Endothelial cell of umbilical vein (primary cell): Measurements from ENCODE around the gene SMIM17. TPM values are rescaled to one million over a fixed set of nuclear protein-coding genes. Genes with fewer than 3 reads are reported as not detected.

Source experiments
- BruUV-seq: library from RNA; stranded (reverse); fragments of 400-500 nt; replicated peaks from 2 replicates; lab custom pipeline; 2021; lab: Mats Ljungman, UMichigan
- CTCF ChIA-PET: fragments of 300-600, 350-600 bp; sonication (Branson Sonifier 250); formaldehyde crosslinking; loops from one replicate; lab custom pipeline; 2021; ENCODE audit warnings: antibody characterized with exemption, inconsistent platforms; lab: Charles Lee
- POLR2A ChIA-PET: fragments of 300-600, 350-600 bp; sonication (Branson Sonifier 250); formaldehyde crosslinking; loops from one replicate; lab custom pipeline; 2021; ENCODE audit warnings: antibody characterized with exemption, inconsistent platforms; lab: Charles Lee
- DNase-seq: peaks from one replicate; pipeline ENCODE4 v3.0.0-alpha.2; 2011; ENCODE audit warnings: low read depth, low spot score
- FAIRE-seq: peaks from 2 replicates; lab custom pipeline; 2011; peaks lifted over from hg19 to GRCh38; lab: Jason Lieb, UNC
- H2AFZ ChIP-seq: 2 replicates; pipeline ENCODE4 v1.6.0; 2012; ENCODE audit warnings: low read depth, low read length, control low read depth, inconsistent platforms
- H3K27ac ChIP-seq: 2 replicates; pipeline ENCODE4 v1.5.1; 2011; ENCODE audit warnings: low read depth, mild to moderate bottlenecking, control low read depth, low read length, moderate library complexity; ENCODE audit not compliant: insufficient read depth
- H3K27me3 ChIP-seq, 2 experiments: 2 replicates each; pipeline versions ENCODE4 v1.6.0 to v1.6.1; 2011; ENCODE audit warnings: low read length in 2 of 2, mixed read lengths in 1 of 2; ENCODE audit not compliant: control insufficient read depth in 2 of 2, insufficient read depth in 2 of 2
- H3K36me3 ChIP-seq, 2 experiments: 2 replicates in 1 of 2; 3 replicates in 1 of 2; pipeline ENCODE4 v1.5.1; 2011; ENCODE audit warnings: low read length in 2 of 2, mild to moderate bottlenecking in 1 of 2, moderate library complexity in 1 of 2; ENCODE audit not compliant: control insufficient read depth in 2 of 2, insufficient read depth in 2 of 2; ENCODE audit errors: extremely low read depth in 1 of 2
- H3K4me1 ChIP-seq: 3 replicates; pipeline ENCODE4 v1.5.1; 2011; ENCODE audit warnings: mild to moderate bottlenecking, low read length; ENCODE audit not compliant: control insufficient read depth, insufficient read depth; ENCODE audit errors: extremely low read depth
- H3K4me2 ChIP-seq: 2 replicates; pipeline ENCODE4 v1.6.1; 2011; ENCODE audit warnings: low read length, control low read depth, mixed read lengths; ENCODE audit not compliant: insufficient read depth
- H3K4me3 ChIP-seq, 3 experiments: fragments of 200-600 bp in 1 of 3; sonication (generic), shearing (Covaris generic) in 1 of 3; replicated peaks in 1 of 3; 2 replicates each; pipeline ENCODE4 v1.5.1; 2011 to 2016; ENCODE audit warnings: control low read depth in 3 of 3, low read length in 3 of 3, mild to moderate bottlenecking in 2 of 3, inconsistent platforms in 1 of 3, low read depth in 1 of 3, moderate library complexity in 1 of 3; ENCODE audit not compliant: insufficient read depth in 1 of 3
- H3K79me2 ChIP-seq: 2 replicates; pipeline ENCODE4 v1.6.0; 2012; ENCODE audit warnings: low read length, inconsistent platforms; ENCODE audit not compliant: control insufficient read depth, insufficient read depth
- H3K9ac ChIP-seq: replicated peaks from 2 replicates; pipeline ENCODE3; 2011; ENCODE audit warnings: low read length, control low read depth; ENCODE audit not compliant: insufficient read depth; ENCODE audit errors: extremely low read depth
- H3K9me1 ChIP-seq: replicated peaks from 3 replicates; pipeline ENCODE4 v1.6.0; 2011; ENCODE audit warnings: mild to moderate bottlenecking, low read length; ENCODE audit not compliant: control insufficient read depth, insufficient read depth; ENCODE audit errors: extremely low read depth
- H3K9me3 ChIP-seq: replicated peaks from 2 replicates; pipeline ENCODE4 v1.5.1; 2012; ENCODE audit warnings: low read length, inconsistent platforms; ENCODE audit not compliant: control insufficient read depth, insufficient read depth
- H4K20me1 ChIP-seq: replicated peaks from 2 replicates; pipeline ENCODE3; 2011; ENCODE audit warnings: mild to moderate bottlenecking, low read length; ENCODE audit not compliant: control insufficient read depth, insufficient read depth; ENCODE audit errors: extremely low read depth
- CTCF ChIP-seq, 2 donors: IDR thresholded peaks; 1 replicate in 1 of 2; 2 replicates in 1 of 2; pipeline ENCODE4 v1.5.1; 2011; ENCODE audit warnings: low read length in 2 of 2, mild to moderate bottlenecking in 2 of 2, moderate library complexity in 2 of 2, control low read depth in 1 of 2, inconsistent platforms in 1 of 2, low read depth in 1 of 2; ENCODE audit not compliant: insufficient read depth in 1 of 2; ENCODE audit errors: extremely low read depth in 1 of 2
- EZH2 ChIP-seq: IDR thresholded peaks from 2 replicates; pipeline ENCODE4 v1.6.1; 2012; ENCODE audit warnings: borderline replicate concordance, low read depth, mild to moderate bottlenecking, moderate library complexity, low read length, inconsistent platforms; ENCODE audit not compliant: severe bottlenecking
- FOS ChIP-seq: IDR thresholded peaks from 2 replicates; pipeline ENCODE4 v1.6.1; 2011; ENCODE audit warnings: mild to moderate bottlenecking, low read length, moderate library complexity, borderline replicate concordance; ENCODE audit not compliant: insufficient read depth
- GATA2 ChIP-seq: IDR thresholded peaks from 2 replicates; pipeline ENCODE4 v1.7.0; 2011; ENCODE audit warnings: low read depth, mild to moderate bottlenecking, moderate library complexity, mixed read lengths, low read length; ENCODE audit not compliant: insufficient read length, insufficient read depth
- JUN ChIP-seq: IDR thresholded peaks from 2 replicates; pipeline ENCODE4 v1.6.1; 2011; ENCODE audit warnings: borderline replicate concordance, low read depth; ENCODE audit not compliant: insufficient read length, insufficient read depth
- MAX ChIP-seq: IDR thresholded peaks from 2 replicates; pipeline ENCODE4 v1.6.1; 2011; ENCODE audit not compliant: insufficient read depth, insufficient read length
- MYC ChIP-seq: IDR thresholded peaks from one replicate; pipeline ENCODE4 v1.6.1; 2011; ENCODE audit warnings: mild to moderate bottlenecking, low read depth, low read length
- POLR2A ChIP-seq: IDR thresholded peaks from 2 replicates; pipeline ENCODE4 v1.6.1; 2012; ENCODE audit warnings: low read depth, mild to moderate bottlenecking, control low read depth, low read length
- POLR2AphosphoS5 ChIP-seq: IDR thresholded peaks from 2 replicates; pipeline ENCODE4 v1.6.1; 2012; ENCODE audit warnings: low read depth, mild to moderate bottlenecking, control low read depth, low read length, moderate library complexity; ENCODE audit not compliant: insufficient read depth
- dilution Hi-C: fragments of 300-500 bp; cut with MboI; formaldehyde crosslinking; loops from one replicate; pipeline ENCODE4 v1.15.0; 2019; ENCODE audit warnings: low sequenced_read_pairs; ENCODE audit not compliant: extremely low pct_ligation_motif_present
- intact Hi-C: fragments of 100-400 bp; cut with micrococcal nuclease; formaldehyde crosslinking; loops from one replicate; pipeline ENCODE4 v1.10.0; 2022
- polyA plus RNA-seq, 4 experiments: library from polyadenylated mRNA; depleted of rRNA in 3 of 4; stranded (reverse) in 3 of 4; unstranded in 1 of 4; fragments of >200 nt; gene quantifications; 2 replicates each; pipeline versions ENCODE4 v1.2.1 to v1.2.3, GENCODE V29; 2011 to 2012; ENCODE audit warnings: missing spikeins in 1 of 4
- total RNA-seq: library from RNA; stranded (reverse); gene quantifications from 2 replicates; pipeline ENCODE4 v1.2.3, GENCODE V29; 2021

Gene SMIM17
- total and polyA plus RNA-seq, 2 donors (not counting 3 experiments of a cell fraction or from before 2014, with no cell fraction given): 0.10 to 1.4 TPM

GRCh38 chr19:56663931-56664500, 21.1 kb downstream of the SMIM17 start:
- no peaks in the 10 kb centered on the region for H4K20me1 ChIP-seq
- H3K27me3 ChIP-seq: no peaks in the 10 kb centered on the region
- H3K27ac ChIP-seq: no peak overlapping the region
- no peaks in the 10 kb centered on the region for H3K4me1 ChIP-seq
- FAIRE-seq (no peak), DNase-seq (no peak)
- no peak overlapping the region for H2AFZ ChIP-seq
- ChIA-PET CTCF (no interaction called here), POLR2A (no interaction called here)
- peaks cover 10% of the 10 kb centered on the region for H3K9me3 ChIP-seq
- no peaks in the 10 kb centered on the region for H3K9me1 ChIP-seq
- H3K4me2 ChIP-seq: no peak overlapping the region
- H3K4me3 ChIP-seq: no peak overlapping the region
- H3K36me3 ChIP-seq: no peaks in the 10 kb centered on the region
- dilution Hi-C loops (no loop called here), intact Hi-C loops (no loop called here)
- no peaks in the 10 kb centered on the region for H3K79me2 ChIP-seq
- BruUV-seq: no TSS peak
- TF ChIP-seq JUN: no peak
- no peak for TF ChIP-seq CTCF (IDR thresholded peaks at IDR 0.05; ENCODE audit: extremely low read depth in 1 of 2, insufficient read depth in 1 of 2, low read depth in 1 of 2, low read length in 2 of 2)
- TF ChIP-seq GATA2: no peak
- TF ChIP-seq MYC: no peak
- TF ChIP-seq MAX: no peak
- no peak for TF ChIP-seq POLR2A
- no peak for TF ChIP-seq POLR2AphosphoS5
- TF ChIP-seq FOS: no peak
- no peak for TF ChIP-seq EZH2
- no peak overlapping the region for H3K9ac ChIP-seq
